DOHH2 (cell line): Measurements from ENCODE around the gene PUS7.

Experiments
- EZH2phosphoT487 ChIP-seq: fragments of 200-600 bp; sonication (generic); IDR thresholded peaks from 2 replicates; pipeline ENCODE4 v1.6.1; 2017; ENCODE audit warnings: borderline replicate concordance, mild to moderate bottlenecking, antibody characterized with exemption, low read length, moderate library complexity, mixed read lengths
- TF ChIP-seq, protein P1 (sequence below): fragments of 200-600 bp; sonication (generic); IDR thresholded peaks from one replicate; pipeline ENCODE4 v1.5.1; 2014; ENCODE audit warnings: antibody characterized with exemption, mild to moderate bottlenecking, low read depth, low read length; ENCODE audit not compliant: poor library complexity, severe bottlenecking

DNA sequence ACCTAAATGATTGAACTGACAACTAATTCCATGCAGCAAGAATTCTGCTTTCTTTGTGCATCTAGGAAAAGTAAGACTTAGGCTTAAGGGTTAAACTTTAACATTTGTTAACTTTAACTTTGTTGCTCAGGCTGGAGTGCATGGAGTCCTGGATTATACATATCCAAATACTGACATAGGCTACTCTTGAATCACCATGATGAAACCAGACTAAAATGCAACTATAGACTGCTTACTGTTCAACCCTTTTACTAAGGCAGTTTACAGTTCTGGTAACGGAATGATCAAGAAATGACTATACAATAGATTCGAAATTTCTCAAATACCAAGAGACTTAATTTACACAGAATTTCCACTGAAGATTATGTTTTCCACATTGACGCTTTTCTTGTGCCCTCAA lies 52.0 kb downstream of the PUS7 start:
- TF ChIP-seq, protein P1, sequence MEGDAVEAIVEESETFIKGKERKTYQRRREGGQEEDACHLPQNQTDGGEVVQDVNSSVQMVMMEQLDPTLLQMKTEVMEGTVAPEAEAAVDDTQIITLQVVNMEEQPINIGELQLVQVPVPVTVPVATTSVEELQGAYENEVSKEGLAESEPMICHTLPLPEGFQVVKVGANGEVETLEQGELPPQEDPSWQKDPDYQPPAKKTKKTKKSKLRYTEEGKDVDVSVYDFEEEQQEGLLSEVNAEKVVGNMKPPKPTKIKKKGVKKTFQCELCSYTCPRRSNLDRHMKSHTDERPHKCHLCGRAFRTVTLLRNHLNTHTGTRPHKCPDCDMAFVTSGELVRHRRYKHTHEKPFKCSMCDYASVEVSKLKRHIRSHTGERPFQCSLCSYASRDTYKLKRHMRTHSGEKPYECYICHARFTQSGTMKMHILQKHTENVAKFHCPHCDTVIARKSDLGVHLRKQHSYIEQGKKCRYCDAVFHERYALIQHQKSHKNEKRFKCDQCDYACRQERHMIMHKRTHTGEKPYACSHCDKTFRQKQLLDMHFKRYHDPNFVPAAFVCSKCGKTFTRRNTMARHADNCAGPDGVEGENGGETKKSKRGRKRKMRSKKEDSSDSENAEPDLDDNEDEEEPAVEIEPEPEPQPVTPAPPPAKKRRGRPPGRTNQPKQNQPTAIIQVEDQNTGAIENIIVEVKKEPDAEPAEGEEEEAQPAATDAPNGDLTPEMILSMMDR, result no peak
- no peak for TF ChIP-seq EZH2phosphoT487
